ENCODE data around the gene FBXO42.

DNA sequence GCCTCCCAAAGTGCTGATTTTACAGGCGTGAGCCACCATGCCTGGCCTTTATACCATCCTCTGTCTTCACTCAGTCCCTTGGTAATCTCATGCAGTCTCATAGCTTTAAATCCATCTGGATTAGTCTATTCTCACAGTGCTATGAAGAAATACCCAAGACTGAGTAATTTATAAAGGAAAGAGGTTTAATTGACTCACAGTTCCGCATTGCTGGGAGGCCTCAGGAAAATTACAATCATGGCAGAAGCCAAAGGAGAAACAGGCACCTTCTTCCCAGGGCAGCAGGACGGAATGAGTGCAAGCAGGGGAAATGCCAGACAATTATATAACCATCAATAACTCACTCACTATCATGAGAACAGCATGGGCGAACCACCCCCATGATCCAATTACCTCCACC lies 66.2 kb downstream of the FBXO42 start:
- TF ChIP-seq CTCF (IDR thresholded peaks at IDR 0.05) = no peak
- no peak for TF ChIP-seq POLR2A (IDR thresholded peaks at IDR 0.05)
